Stimulated activated CD8-positive, alpha-beta memory T cell treated with anti-CD3 and anti-CD28 coated beads, Interleukin-12 subunit alpha, Interleukin-12 subunit beta, amount 100 ng/mL, for 1 hour (primary cell): ENCODE results near the gene CD34.

Experiments
- DNase-seq: peaks from one replicate; pipeline ENCODE4 v3.0.0-alpha.2; 2020; ENCODE audit warnings: low read depth

CD34 gene

GRCh38 chr1:207831517-207832327 lies 79.2 kb downstream of the CD34 start:
- DNase-seq: no peak
